Measurements from ENCODE around the gene MIOS. TPM values are rescaled to one million over a fixed set of nuclear protein-coding genes. Genes with fewer than 3 reads are reported as not detected.

MIOS gene
- total RNA-seq, 1 donor from 2014 or later, result 15.1 TPM

GRCh38 chr7:7595451-7595850, 28.8 kb downstream of the MIOS start:
- Mint-ChIP-seq H3K27ac (ENCODE audit: unreplicated experiment) (no peak overlapping the region), H3K4me3 (ENCODE audit: unreplicated experiment) (no peak overlapping the region), H3K4me1 (ENCODE audit: low read depth) (no peaks in the 10 kb centered on the region), H3K27me3 (ENCODE audit: low read depth) (no peaks in the 10 kb centered on the region), H3K9me3 (ENCODE audit: low read depth) (no peaks in the 10 kb centered on the region), H3K36me3 (ENCODE audit: low read depth) (peaks cover 13% of the 10 kb centered on the region)
- DNase-seq (ENCODE audit: low spot score), result no peak
- TF ChIP-seq CTCF (IDR thresholded peaks at IDR 0.05), result peak; percentile 83

DNA sequence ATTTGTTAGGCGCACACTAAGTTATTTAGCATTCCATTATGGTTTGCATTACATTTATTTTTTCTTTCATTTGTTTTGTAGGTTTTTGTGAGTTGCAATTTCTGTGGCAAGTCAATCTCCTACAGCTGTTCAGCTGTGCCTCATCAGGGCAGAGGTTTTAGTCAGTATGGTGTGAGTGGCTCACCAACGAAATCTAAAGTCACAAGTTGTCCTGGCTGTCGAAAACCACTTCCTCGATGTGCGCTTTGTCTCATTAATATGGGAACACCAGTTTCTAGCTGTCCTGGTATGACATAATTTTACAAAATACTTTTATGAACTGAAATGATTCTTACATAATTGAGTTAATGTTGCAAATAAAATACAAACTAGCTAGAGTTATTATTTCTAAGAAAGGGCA, 29.5 kb downstream of the MIOS start:
- Mint-ChIP-seq H3K9me3 (ENCODE audit: low read depth) (no peaks in the 10 kb centered on the region), H3K4me3 (ENCODE audit: unreplicated experiment) (no peak overlapping the region), H3K4me1 (ENCODE audit: low read depth) (no peaks in the 10 kb centered on the region), H3K27me3 (ENCODE audit: low read depth) (no peaks in the 10 kb centered on the region), H3K36me3 (ENCODE audit: low read depth) (peaks cover 11% of the 10 kb centered on the region), H3K27ac (ENCODE audit: unreplicated experiment) (no peak overlapping the region)
- TF ChIP-seq CTCF (IDR thresholded peaks at IDR 0.05), result no peak
- no peak for DNase-seq (ENCODE audit: low spot score)

- no peak overlapping the region for H3K4me3 Mint-ChIP-seq (ENCODE audit: unreplicated experiment)
- no peak for DNase-seq (ENCODE audit: low spot score)
- no peak for TF ChIP-seq CTCF (IDR thresholded peaks at IDR 0.05)
- no peaks in the 10 kb centered on the region for H3K4me1 Mint-ChIP-seq (ENCODE audit: low read depth)
- H3K27me3 Mint-ChIP-seq (ENCODE audit: low read depth), result no peaks in the 10 kb centered on the region
- H3K27ac Mint-ChIP-seq (ENCODE audit: unreplicated experiment), result no peak overlapping the region
- H3K9me3 Mint-ChIP-seq (ENCODE audit: low read depth), result no peaks in the 10 kb centered on the region
- H3K36me3 Mint-ChIP-seq (ENCODE audit: low read depth), result peaks cover 3% of the 10 kb centered on the region
Measured at GRCh38 chr7:7607010-7607409, 40.3 kb downstream of the MIOS start.

GRCh38 chr7:7609330-7609729, 42.6 kb downstream of the MIOS start:
- no peak overlapping the region for H3K27ac Mint-ChIP-seq (ENCODE audit: unreplicated experiment)
- H3K36me3 Mint-ChIP-seq (ENCODE audit: low read depth), result peaks cover 3% of the 10 kb centered on the region
- DNase-seq (ENCODE audit: low spot score), result no peak
- TF ChIP-seq CTCF (IDR thresholded peaks at IDR 0.05), result no peak
- H3K9me3 Mint-ChIP-seq (ENCODE audit: low read depth), result no peaks in the 10 kb centered on the region
- H3K4me3 Mint-ChIP-seq (ENCODE audit: unreplicated experiment), result no peak overlapping the region
- H3K4me1 Mint-ChIP-seq (ENCODE audit: low read depth), result no peaks in the 10 kb centered on the region
- H3K27me3 Mint-ChIP-seq (ENCODE audit: low read depth), result no peaks in the 10 kb centered on the region

DNA sequence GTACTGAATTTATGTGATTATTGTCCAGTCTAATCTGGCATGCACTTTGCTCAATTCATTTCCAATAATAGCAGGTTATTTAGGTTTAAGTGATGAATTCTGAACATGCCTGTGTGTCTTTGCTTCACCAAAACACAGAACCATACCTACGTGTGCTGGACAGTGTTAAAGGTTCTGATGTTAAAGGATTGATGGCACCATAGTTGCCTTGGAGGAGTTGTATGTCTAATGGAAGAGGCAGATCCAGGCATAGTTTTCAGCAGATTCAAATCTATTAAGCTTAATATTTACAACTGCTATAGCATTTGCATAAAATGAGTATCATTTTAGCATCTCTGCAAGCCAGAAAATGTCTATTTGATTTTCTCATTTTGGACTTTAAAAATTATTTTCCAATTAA, 45.8 kb downstream of the MIOS start:
- Mint-ChIP-seq H3K36me3 (ENCODE audit: low read depth) (peaks cover 3% of the 10 kb centered on the region), H3K4me1 (ENCODE audit: low read depth) (no peaks in the 10 kb centered on the region), H3K4me3 (ENCODE audit: unreplicated experiment) (no peak overlapping the region), H3K9me3 (ENCODE audit: low read depth) (no peaks in the 10 kb centered on the region), H3K27me3 (ENCODE audit: low read depth) (no peaks in the 10 kb centered on the region), H3K27ac (ENCODE audit: unreplicated experiment) (no peak overlapping the region)
- DNase-seq (ENCODE audit: low spot score), result no peak
- no peak for TF ChIP-seq CTCF (IDR thresholded peaks at IDR 0.05)
